K562 (cell line): Measurements from ENCODE around the gene RSRC1. TPM values are rescaled to one million over a fixed set of nuclear protein-coding genes. Genes with fewer than 3 reads are reported as not detected.

Source experiments
- ATAC-seq: fragments of 200-7000 bp; cut with Tn5 transposase; 3 replicates; pipeline ENCODE4 v1.9.1; 2020; ENCODE audit warnings: moderate library complexity
- BruUV-seq: library from RNA; stranded (reverse); fragments of 400-500 nt; replicated peaks from 2 replicates; lab custom pipeline; 2021; lab: Mats Ljungman, UMichigan
- CTCF ChIA-PET: fragments of 300-600 bp; formaldehyde crosslinking; extraction: SDS; loops from one replicate; lab custom pipeline; 2021; ENCODE audit warnings: low intra/inter-chr PET ratio; lab: Yijun Ruan, JAX
- POLR2A ChIA-PET: fragments of 300-600, 350-650 bp; sonication (Branson Sonifier 250); formaldehyde crosslinking; extraction: SDS; loops from one replicate; lab custom pipeline; 2021; ENCODE audit warnings: antibody characterized with exemption, inconsistent platforms; lab: Yijun Ruan, JAX
- DNase-seq, 4 experiments: peaks; one replicate each; pipeline versions ENCODE4 v3.0.0 to v3.0.0-alpha.2; 2011 to 2018; ENCODE audit warnings: low spot score in 3 of 4, mixed read lengths in 3 of 4; ENCODE audit errors: extremely low read depth in 1 of 4
- FAIRE-seq: peaks from 2 replicates; lab custom pipeline; 2011; peaks lifted over from hg19 to GRCh38; lab: Jason Lieb, UNC
- H2AFZ ChIP-seq: 2 replicates; pipeline ENCODE4 v1.6.0; 2011; ENCODE audit warnings: low read depth, low read length, control low read depth, inconsistent platforms
- H3K27ac ChIP-seq: fragments of 200-600 bp; 3 replicates; pipeline ENCODE4 v1.8.0; 2011; ENCODE audit warnings: low read depth, mild to moderate bottlenecking, control low read depth, inconsistent platforms, low read length, moderate library complexity, mixed read lengths; ENCODE audit errors: extremely low read depth
- H3K27me3 ChIP-seq, 2 experiments: fragments of 300-600 bp in 1 of 2; 2 replicates in 1 of 2; 3 replicates in 1 of 2; pipeline versions ENCODE4 v1.6.0 to v1.8.0; 2011; ENCODE audit warnings: inconsistent platforms in 2 of 2, low read length in 2 of 2, mild to moderate bottlenecking in 1 of 2, mixed read lengths in 1 of 2, moderate library complexity in 1 of 2; ENCODE audit not compliant: control insufficient read depth in 2 of 2, insufficient read depth in 2 of 2
- H3K36me3 ChIP-seq: fragments of 300-600 bp; 3 replicates; pipeline ENCODE4 v1.8.0; 2011; ENCODE audit warnings: mild to moderate bottlenecking, low read length, inconsistent platforms; ENCODE audit not compliant: control insufficient read depth, insufficient read depth
- H3K4me1 ChIP-seq, 2 experiments: fragments of 200-600 bp in 1 of 2; replicated peaks in 1 of 2; 2 replicates in 1 of 2; 3 replicates in 1 of 2; pipeline versions ENCODE4 v1.5.1 to v1.8.0; 2011; ENCODE audit warnings: inconsistent platforms in 2 of 2, low read length in 2 of 2, mild to moderate bottlenecking in 1 of 2, mixed read lengths in 1 of 2, moderate library complexity in 1 of 2; ENCODE audit not compliant: control insufficient read depth in 2 of 2, insufficient read depth in 2 of 2
- H3K4me2 ChIP-seq: 2 replicates; pipeline ENCODE4 v1.6.1; 2011; ENCODE audit warnings: low read length, control low read depth, inconsistent platforms, mixed read lengths; ENCODE audit not compliant: insufficient read depth
- H3K4me3 ChIP-seq: fragments of 200-600 bp; sonication (generic), shearing (Covaris generic); 2 replicates; pipeline ENCODE4 v1.5.1; 2016; ENCODE audit warnings: control low read depth, inconsistent platforms
- H3K79me2 ChIP-seq: fragments of 200-600 bp; 3 replicates; pipeline ENCODE4 v1.8.0; 2011; ENCODE audit warnings: low read length, inconsistent platforms; ENCODE audit not compliant: control insufficient read depth, insufficient read depth
- H3K9ac ChIP-seq, 2 experiments: 2 replicates each; pipeline versions ENCODE4 v1.6.0 to v1.6.1; 2011; ENCODE audit warnings: low read depth in 2 of 2, low read length in 2 of 2, control low read depth in 1 of 2, inconsistent platforms in 1 of 2, mild to moderate bottlenecking in 1 of 2, mixed read lengths in 1 of 2; ENCODE audit not compliant: insufficient read depth in 1 of 2
- H3K9me1 ChIP-seq: one replicate; pipeline ENCODE4 v1.6.0; 2011; ENCODE audit warnings: inconsistent platforms, mild to moderate bottlenecking, low read length, moderate library complexity; ENCODE audit not compliant: control insufficient read depth, insufficient read depth
- H3K9me3 ChIP-seq: replicated peaks from 2 replicates; pipeline ENCODE4 v1.5.1; 2011; ENCODE audit warnings: low read depth, low read length, inconsistent platforms; ENCODE audit not compliant: control insufficient read depth, insufficient read depth
- H4K20me1 ChIP-seq: replicated peaks from 2 replicates; pipeline ENCODE4 v1.6.1; 2011; ENCODE audit warnings: low read length, inconsistent platforms, mixed read lengths; ENCODE audit not compliant: control insufficient read depth, insufficient read depth
- C11orf30 ChIP-seq: fragments of 450-650 bp; IDR thresholded peaks from 2 replicates; pipeline ENCODE4 v1.6.1; 2016; ENCODE audit warnings: low read depth, mild to moderate bottlenecking
- HNRNPUL1 ChIP-seq: fragments of 200-400 bp; formaldehyde crosslinking; IDR thresholded peaks from 2 replicates; pipeline ENCODE4 v1.6.1; 2017; ENCODE audit warnings: low read length
- OTX1 ChIP-seq: fragments of 450-650 bp; formaldehyde crosslinking; IDR thresholded peaks from 2 replicates; pipeline ENCODE4 v1.4.0; 2022; ENCODE audit warnings: mild to moderate bottlenecking
- THAP12 ChIP-seq: fragments of 250-450 bp; sonication (Bioruptor Pico); IDR thresholded peaks from 2 replicates; pipeline ENCODE4 v1.9.0; 2021; ENCODE audit warnings: mild to moderate bottlenecking, inconsistent platforms
- ZNF316 ChIP-seq: fragments of 450-650 bp; IDR thresholded peaks from 2 replicates; pipeline ENCODE4 v1.6.1; 2016
- ZNF592 ChIP-seq: fragments of 450-650 bp; IDR thresholded peaks from 2 replicates; pipeline ENCODE4 v1.6.1; 2017; ENCODE audit warnings: antibody characterized with exemption, mild to moderate bottlenecking
- in situ Hi-C: fragments of 300-500 bp; cut with MboI; formaldehyde crosslinking; loops from 4 replicates; pipeline ENCODE4 v1.15.0; 2018; ENCODE audit warnings: inconsistent platforms, mixed read lengths
- intact Hi-C: fragments of 100-400 bp; cut with micrococcal nuclease; formaldehyde crosslinking; loops from 2 replicates; pipeline ENCODE4 v1.14.2; 2022
- polyA plus RNA-seq, 8 experiments: library from polyadenylated mRNA; depleted of rRNA in 4 of 8; stranded (reverse) in 5 of 8; unstranded in 3 of 8; fragments of >200 nt; fragmentation: Nextera tagmentation in 2 of 8; fragmentation: Illumina TruSeq in 1 of 8; extraction: Ambion mirVana in 2 of 8; extraction: Trizol in 1 of 8; gene quantifications; 2 replicates each; pipeline versions ENCODE4 v1.2.1 to v1.2.3, GENCODE V29; 2011 to 2014; ENCODE audit warnings: inconsistent platforms in 1 of 8, missing spikeins in 1 of 8
- total RNA-seq, 7 experiments: library from RNA; depleted of rRNA in 6 of 7; stranded (reverse); fragments of >200 nt in 6 of 7; fragmentation: Illumina TruSeq in 2 of 7; extraction: Trizol in 2 of 7; gene quantifications; 2 replicates each; pipeline versions ENCODE4 v1.2.1 to v1.2.3, GENCODE V29; 2011 to 2021; ENCODE audit warnings: low replicate concordance in 1 of 7
- TF ChIP-seq, protein P1 (sequence below): fragments of 450-650 bp; IDR thresholded peaks from 2 replicates; pipeline ENCODE4 v1.6.1; 2016
- TF ChIP-seq, protein P2 (sequence below): fragments of 450-650 bp; conservative IDR thresholded peaks from 2 replicates; pipeline ENCODE4 v1.6.1; 2016; ENCODE audit warnings: missing genetic modification characterization, low read depth, mild to moderate bottlenecking, control low read depth, missing compliant biosample characterization

Gene RSRC1
- total and polyA plus RNA-seq, 9 of the 15 experiments (the other 6 are each of a cell fraction or from before 2014, with no cell fraction given) = 19.3 to 128 (median 75.5) TPM

DNA sequence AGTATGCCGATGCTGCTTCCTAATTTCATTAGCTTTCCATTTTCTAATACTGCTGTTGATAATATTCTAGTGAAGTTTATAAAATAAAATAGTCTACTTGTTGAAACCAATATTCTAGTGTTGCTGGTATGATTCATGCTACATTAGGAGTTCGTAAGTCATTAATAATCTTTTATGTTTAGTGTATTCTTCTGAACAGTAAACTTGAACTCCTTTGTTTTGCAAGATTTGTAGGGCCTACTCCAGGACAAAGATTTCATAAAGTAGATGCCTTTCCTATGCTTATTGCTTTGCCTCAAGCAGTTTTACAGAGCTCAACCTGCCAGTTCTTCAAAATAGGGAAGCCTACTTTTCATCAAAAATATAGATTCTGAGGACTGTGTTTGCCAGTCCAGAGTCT lies 111.5 kb downstream of the RSRC1 start (continued):
- TF ChIP-seq, protein P1, sequence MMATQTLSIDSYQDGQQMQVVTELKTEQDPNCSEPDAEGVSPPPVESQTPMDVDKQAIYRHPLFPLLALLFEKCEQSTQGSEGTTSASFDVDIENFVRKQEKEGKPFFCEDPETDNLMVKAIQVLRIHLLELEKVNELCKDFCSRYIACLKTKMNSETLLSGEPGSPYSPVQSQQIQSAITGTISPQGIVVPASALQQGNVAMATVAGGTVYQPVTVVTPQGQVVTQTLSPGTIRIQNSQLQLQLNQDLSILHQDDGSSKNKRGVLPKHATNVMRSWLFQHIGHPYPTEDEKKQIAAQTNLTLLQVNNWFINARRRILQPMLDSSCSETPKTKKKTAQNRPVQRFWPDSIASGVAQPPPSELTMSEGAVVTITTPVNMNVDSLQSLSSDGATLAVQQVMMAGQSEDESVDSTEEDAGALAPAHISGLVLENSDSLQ = no peak
- TF ChIP-seq THAP12 (CRISPR knock-in tag) = no peak

DNA sequence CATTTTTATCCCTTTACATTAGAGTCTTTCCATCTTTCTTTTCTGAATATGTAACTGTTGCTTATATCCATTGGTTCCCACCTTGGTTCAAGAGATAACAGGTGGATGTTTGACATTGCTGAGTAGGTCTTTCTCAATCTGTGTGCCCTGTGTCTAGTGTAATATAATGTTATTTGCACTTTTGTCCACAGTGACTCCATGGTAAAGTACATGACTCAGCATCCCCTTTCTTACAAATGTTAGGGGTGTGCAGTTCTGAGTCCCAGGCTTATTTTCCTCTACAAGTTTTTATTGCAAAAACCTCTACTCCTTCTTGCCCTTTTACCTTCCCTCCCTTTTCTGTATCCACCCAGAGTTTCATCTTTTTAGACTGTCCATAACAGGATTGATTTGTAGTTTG lies 116.5 kb downstream of the RSRC1 start:
- H3K4me1 ChIP-seq = no peaks in the 10 kb centered on the region
- H3K4me3 ChIP-seq = no peak overlapping the region
- H2AFZ ChIP-seq = no peak overlapping the region
- peaks cover 2% of the 10 kb centered on the region; the same call in 2 of the 3 replicates for H3K36me3 ChIP-seq
- no peak for TF ChIP-seq HNRNPUL1
- TF ChIP-seq, protein P2, sequence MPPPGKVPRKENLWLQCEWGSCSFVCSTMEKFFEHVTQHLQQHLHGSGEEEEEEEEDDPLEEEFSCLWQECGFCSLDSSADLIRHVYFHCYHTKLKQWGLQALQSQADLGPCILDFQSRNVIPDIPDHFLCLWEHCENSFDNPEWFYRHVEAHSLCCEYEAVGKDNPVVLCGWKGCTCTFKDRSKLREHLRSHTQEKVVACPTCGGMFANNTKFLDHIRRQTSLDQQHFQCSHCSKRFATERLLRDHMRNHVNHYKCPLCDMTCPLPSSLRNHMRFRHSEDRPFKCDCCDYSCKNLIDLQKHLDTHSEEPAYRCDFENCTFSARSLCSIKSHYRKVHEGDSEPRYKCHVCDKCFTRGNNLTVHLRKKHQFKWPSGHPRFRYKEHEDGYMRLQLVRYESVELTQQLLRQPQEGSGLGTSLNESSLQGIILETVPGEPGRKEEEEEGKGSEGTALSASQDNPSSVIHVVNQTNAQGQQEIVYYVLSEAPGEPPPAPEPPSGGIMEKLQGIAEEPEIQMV (tag) = no peak
- peak; percentile 66; the same call in 1 of the 2 replicates for TF ChIP-seq ZNF316
- TF ChIP-seq C11orf30 = peak; percentile 33; the same call in 1 of the 2 replicates
- TF ChIP-seq OTX1 (CRISPR knock-in tag) = no peak
- peak; percentile 53; the same call in 1 of the 2 replicates for TF ChIP-seq ZNF592
- H3K79me2 ChIP-seq = no peaks in the 10 kb centered on the region
- in situ Hi-C loops = no loop called here
- ChIA-PET POLR2A (interaction anchor here (0.7 kb wide), 1 partner anchor 9 kb away, joined by 3 read pairs; no protein-coding TSS in a partner anchor), CTCF (no interaction called here)
- ATAC-seq (no peak), FAIRE-seq (peak; percentile 48), DNase-seq (no peak)
- H3K27me3 ChIP-seq = no peaks in the 10 kb centered on the region
- intact Hi-C loops = no loop called here
- no peaks in the 10 kb centered on the region for H3K9me1 ChIP-seq
- no peak overlapping the region for H3K27ac ChIP-seq
- H3K4me2 ChIP-seq = no peak overlapping the region
- BruUV-seq = no TSS peak
- H3K9ac ChIP-seq = no peak overlapping the region
- H3K9me3 ChIP-seq = no peaks in the 10 kb centered on the region
- no peaks in the 10 kb centered on the region for H4K20me1 ChIP-seq
